ENCODE measurements around the gene CLASRP.

Gene CLASRP

GRCh38 chr19:45021971-45022370 is 16.9 kb upstream of the CLASRP start:
- no peak for DNase-seq

GRCh38 chr19:45023048-45023447 is 15.8 kb upstream of the CLASRP start:
- no peak for DNase-seq

GRCh38 chr19:45025264-45025663 is 13.6 kb upstream of the CLASRP start:
- DNase-seq = no peak

GRCh38 chr19:45027371-45027770 is 11.5 kb upstream of the CLASRP start:
- peak; percentile 30 for DNase-seq

- DNase-seq = no peak
These were observed 8.0 kb upstream of the CLASRP start for GRCh38 chr19:45030825-45031224.

- no peak for DNase-seq
These were observed 6.4 kb upstream of the CLASRP start for GRCh38 chr19:45032421-45032820.

GRCh38 chr19:45035755-45036154 is 3.1 kb upstream of the CLASRP start:
- no peak for DNase-seq

GRCh38 chr19:45037393-45038169 is 1.3 kb upstream of the CLASRP start:
- DNase-seq = no peak

GRCh38 chr19:45040059-45040771 is 1.4 kb downstream of the CLASRP start:
- DNase-seq = no peak

- DNase-seq = no peak
These were observed 2.3 kb downstream of the CLASRP start for GRCh38 chr19:45041125-45041524.

GRCh38 chr19:45045671-45046353 is 7.0 kb downstream of the CLASRP start:
- no peak for DNase-seq

GRCh38 chr19:45046355-45046754 is 7.5 kb downstream of the CLASRP start:
- DNase-seq = no peak

GRCh38 chr19:45047188-45047797 is 8.4 kb downstream of the CLASRP start:
- no peak for DNase-seq

GRCh38 chr19:45049073-45049736 is 10.4 kb downstream of the CLASRP start:
- no peak for DNase-seq

GRCh38 chr19:45050036-45050435 is 11.2 kb downstream of the CLASRP start:
- DNase-seq = no peak

GRCh38 chr19:45051929-45052579 is 13.2 kb downstream of the CLASRP start:
- no peak for DNase-seq

- no peak for DNase-seq
These were observed 18.0 kb downstream of the CLASRP start for GRCh38 chr19:45056831-45057230.

GRCh38 chr19:45057444-45057843 is 18.6 kb downstream of the CLASRP start:
- DNase-seq = no peak

- no peak for DNase-seq
These were observed 19.8 kb downstream of the CLASRP start for GRCh38 chr19:45058622-45059159.

- DNase-seq = peak; percentile 90
These were observed 20.6 kb downstream of the CLASRP start for GRCh38 chr19:45059258-45059965.

- DNase-seq = no peak
These were observed 23.1 kb downstream of the CLASRP start for GRCh38 chr19:45061965-45062364.
